NOMO-1 treated with dmso at 0.1 percent for 144 hours (cell line): Measurements from ENCODE around the gene SLC35A2.
"Not testable (repeated sequence)": the region's sequence is repeated elsewhere in the genome, so short reads cannot be mapped to it uniquely, and the experiment has no call there.

ENCODE experiments used
- DNase-seq: peaks from one replicate; lab custom pipeline; 2025; ENCODE audit not compliant: unreplicated experiment; lab: John Stamatoyannopoulos, UW

SLC35A2 gene

GRCh38 chrX:48903290-48903689 lies 8.2 kb downstream of the SLC35A2 start:
- DNase-seq, result no peak

DNA sequence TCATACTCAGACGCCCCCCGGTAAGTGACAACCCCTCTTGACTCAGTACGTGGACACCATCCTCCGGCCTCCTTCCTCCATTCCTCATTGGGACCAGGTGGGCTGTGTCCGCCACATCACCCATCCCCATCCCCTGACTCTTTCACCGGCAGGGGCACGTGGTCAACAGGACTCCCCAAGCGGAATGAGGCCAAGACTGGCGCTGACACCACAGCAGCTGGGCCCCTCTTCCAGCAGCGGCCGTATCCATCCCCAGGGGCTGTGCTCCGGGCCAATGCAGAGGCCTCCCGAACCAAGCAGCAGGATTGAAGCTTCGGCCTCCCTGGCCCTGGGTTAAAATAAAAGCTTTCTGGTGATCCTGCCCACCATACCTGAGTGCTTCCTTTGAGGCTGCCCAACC lies 8.7 kb downstream of the SLC35A2 start:
- DNase-seq, result no peak

DNA sequence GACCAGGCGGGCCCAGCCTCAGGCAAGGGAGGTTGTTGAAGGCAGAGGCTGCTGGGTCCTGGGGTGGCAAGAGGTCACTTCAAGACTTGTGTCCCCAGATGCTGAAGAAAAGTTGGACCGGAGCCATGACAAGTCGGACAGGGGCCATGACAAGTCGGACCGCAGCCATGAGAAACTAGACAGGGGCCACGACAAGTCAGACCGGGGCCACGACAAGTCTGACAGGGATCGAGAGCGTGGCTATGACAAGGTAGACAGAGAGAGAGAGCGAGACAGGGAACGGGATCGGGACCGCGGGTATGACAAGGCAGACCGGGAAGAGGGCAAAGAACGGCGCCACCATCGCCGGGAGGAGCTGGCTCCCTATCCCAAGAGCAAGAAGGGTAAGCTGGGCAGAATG lies 9.3 kb downstream of the SLC35A2 start:
- no peak for DNase-seq

DNA sequence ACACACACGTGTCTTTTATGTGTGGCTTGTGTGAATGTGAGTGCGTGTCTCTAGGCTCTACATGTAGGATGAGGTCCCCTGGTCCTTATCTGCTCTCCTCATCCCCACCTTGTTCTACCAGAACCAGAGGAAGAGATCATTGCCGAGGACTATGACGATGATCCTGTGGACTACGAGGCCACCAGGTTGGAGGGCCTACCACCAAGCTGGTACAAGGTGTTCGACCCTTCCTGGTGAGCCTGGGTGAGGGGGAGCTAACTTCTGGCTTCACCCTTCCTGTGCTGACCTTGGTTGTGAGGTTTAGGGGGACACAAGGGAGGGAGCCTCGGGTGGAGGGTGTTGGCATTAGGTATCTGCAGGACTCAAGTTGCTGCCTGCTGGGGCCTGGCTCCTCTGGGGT lies 10.4 kb downstream of the SLC35A2 start:
- DNase-seq, result no peak

GRCh38 chrX:48899078-48899410 lies 12.4 kb downstream of the SLC35A2 start:
- DNase-seq, result no peak

DNA sequence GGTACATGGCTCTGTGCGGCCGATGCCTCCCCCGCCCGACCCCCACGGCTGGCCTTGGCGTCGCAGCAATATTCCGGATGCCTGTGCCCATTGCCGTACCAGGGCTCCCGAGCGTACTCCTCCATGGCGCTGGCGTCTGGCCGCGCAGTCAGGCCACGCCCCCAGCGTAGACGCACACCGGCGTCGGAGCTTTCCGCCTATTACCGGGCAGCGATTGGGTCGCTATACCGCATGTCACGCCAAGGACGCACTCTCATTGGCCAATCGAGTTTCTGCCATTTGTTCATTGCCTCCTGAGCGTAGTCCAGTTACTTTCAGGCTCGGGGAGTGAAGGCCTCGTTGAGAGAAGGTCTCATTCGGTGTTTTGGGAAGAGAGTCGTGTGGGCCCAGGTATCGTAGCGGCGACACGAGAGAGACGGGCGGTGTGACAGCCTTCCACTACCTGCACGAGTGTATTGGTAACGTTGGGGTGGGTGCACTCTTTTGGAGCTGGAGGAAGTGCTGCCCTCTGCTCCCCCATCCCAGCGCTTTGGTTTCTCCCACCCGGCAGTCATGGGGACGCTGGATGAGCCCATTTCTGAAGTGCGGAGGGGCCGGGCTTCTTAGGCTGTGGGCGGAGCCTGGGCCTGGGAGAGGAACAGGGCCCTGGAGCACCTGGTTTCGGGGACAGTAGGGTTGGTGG lies 13.7 kb downstream of the SLC35A2 start, which contains the start of the genes PQBP1 and TIMM17B:
TSS of gene PQBP1 (plus strand) at position 306 of the 682 bp plus-strand sequence. CDS start 580 bp downstream, outside the sequence.
TSS of gene TIMM17B (minus strand) at position 144 of the 682 bp plus-strand sequence. CDS start at position 125, 19 bp downstream.
- DNase-seq, result peak; percentile 87

GRCh38 chrX:48897157-48897624 lies 14.3 kb downstream of the SLC35A2 start:
- DNase-seq, result no peak

DNA sequence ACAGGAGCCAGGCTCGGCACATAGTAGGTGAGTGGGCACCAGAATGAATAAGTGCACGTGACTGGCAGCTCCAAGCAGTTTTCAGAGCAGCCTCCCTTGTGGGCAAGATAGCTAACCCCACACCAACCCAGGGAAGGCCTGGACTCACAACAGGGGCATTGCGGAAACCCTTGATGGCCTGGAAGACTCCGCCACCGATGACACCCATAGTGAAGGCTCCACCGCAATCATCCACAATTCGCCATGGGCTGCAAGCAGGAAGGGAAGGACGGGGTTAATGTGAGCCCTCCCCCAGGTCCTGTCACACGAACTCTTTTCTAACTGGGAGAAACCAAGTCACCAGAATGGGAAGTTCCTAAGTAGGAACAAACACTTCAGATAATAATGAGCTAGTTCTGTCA lies 14.8 kb downstream of the SLC35A2 start:
- no peak for DNase-seq

DNA sequence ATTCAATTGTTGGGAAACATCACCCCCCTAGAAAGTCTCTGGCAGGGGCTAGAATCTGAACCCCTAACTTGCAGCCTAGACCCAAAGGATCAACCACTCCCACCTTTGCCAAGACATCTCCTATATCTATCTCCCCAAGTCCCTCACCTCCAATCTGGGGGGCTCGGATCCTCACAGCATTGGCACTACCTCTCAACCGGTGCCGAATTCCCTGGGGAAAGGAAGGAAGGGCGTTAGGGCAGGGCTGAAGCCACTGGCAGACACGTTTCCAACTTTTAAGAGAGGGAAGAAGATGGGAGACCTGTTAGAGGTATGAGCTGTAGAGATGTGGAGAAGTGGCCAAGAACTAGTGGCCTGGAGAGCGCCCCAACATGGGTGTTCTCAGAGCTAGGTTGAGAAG lies 16.6 kb downstream of the SLC35A2 start:
- DNase-seq, result no peak

- no peak for DNase-seq
Observed at GRCh38 chrX:48893556-48894348, 17.7 kb downstream of the SLC35A2 start.

DNA sequence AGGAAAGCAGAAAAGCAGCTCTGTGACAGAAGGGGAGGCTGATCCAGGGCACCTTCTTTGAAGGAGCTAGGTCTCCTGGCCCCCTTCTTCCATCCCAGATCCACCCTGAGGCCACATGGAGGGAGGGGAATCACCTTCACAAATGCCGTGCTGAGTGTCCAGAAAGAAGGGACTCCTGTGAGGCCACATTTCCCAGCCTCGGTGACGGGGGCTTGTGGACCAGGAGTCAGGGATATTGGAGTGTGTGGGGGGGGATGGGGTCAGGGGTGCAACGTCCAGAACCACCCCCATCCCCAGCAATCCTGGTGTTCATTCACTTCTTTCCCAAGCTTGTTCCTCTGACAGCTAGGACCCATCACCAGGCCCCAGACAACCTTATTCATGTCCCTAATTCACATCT lies 18.6 kb downstream of the SLC35A2 start:
- DNase-seq, result no peak

GRCh38 chrX:48891402-48892288 lies 19.8 kb downstream of the SLC35A2 start:
- DNase-seq, result peak; percentile 78

DNA sequence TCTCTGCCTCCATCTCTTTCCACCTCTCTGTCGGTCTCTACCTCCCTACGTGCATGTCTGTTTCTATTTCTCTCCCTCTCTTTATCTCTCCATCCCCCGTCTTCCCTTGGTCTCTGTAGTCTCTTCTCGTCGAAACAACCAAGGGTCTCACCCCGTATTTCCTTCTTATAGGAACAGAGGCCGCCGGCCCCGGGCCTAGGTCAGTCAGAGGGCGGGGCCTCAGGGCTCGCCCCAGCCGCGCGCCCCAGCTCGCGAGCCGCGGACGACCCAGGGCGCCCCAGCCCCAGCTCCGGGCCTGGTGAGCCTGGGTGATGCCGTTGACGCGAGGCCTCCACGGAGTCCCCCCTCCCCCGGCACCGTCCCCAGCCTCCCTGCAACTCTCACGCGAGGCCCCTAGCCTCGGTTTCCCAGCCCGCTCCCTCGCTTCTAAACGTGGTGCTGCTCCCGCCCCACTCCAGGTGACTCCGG lies 20.5 kb downstream of the SLC35A2 start:
- no peak for DNase-seq

DNA sequence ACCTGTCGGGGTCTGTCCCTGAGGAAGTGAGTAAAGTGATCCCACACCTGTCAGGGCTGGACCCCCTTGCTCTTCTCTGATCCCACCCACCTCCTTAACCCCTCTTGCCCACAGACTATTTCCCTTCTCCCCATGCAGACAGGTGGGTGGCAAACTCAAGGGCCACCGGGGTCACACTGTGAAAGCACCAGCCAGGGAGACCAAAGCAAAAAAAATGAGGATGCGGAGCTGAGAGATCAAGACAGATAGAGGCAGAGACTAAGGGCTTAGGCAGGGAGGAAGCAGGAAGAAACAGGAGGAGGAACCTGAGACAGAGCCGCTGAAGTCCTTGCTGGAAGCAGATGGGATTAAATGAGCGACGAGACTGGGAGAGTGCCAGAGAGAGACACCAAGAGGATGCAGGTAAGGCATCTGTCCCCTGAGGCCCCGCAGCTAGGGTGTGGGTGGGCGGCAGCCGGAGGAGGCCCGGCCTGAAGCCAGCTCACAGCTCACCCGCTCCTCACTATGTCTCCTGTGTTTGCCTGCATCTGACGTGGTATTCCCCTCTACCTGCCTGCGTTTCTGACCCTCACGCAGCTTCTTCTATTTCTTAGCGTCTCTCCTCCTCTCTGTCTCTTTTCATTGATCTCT lies 21.0 kb downstream of the SLC35A2 start:
- no peak for DNase-seq

DNA sequence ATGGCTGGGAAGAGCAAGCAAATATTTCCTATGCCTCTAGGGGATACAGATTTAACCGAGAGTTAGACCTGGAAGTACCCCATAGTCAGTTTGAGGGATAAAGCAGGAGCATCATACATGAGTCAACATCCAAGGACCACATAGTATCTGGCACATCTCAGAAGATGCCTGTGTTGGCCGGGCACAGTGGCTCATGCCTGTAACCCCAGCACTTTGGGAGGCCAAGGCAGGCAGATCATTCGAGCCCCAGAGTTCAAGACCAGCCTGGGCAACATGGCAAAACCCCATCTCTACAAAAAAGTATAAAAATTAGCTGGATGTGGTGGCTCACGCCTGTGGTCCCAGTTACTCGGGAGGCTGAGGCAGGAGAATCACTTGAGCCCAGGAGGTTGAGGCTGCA lies 24.9 kb downstream of the SLC35A2 start:
- not testable (repeated sequence) for DNase-seq

DNA sequence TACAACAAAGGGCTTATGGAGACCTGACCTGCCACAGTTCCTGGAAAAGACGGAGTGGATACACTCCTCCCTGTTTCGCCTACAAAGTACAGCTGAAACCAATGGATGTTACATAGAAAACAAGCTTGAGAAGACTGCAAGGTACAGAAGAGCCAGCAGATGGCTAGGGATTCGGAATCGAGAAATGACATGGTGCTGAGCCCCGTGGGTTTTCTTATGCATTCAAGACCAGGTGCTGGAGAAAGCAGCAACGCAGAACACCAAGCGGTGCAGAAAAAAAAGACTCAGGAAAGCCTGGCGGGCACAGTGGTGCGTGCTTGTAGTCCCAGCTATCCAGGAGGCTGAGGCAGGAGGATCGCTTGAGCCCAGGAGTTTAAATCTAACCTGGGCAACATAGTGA lies 27.7 kb downstream of the SLC35A2 start:
- no peak for DNase-seq

GRCh38 chrX:48876944-48877343 lies 34.5 kb downstream of the SLC35A2 start:
- DNase-seq, result not testable (repeated sequence)

GRCh38 chrX:48872017-48872416 lies 39.4 kb downstream of the SLC35A2 start:
- DNase-seq, result not testable (repeated sequence)

- DNase-seq, result no peak
Observed at GRCh38 chrX:48864210-48864609, 47.2 kb downstream of the SLC35A2 start.

DNA sequence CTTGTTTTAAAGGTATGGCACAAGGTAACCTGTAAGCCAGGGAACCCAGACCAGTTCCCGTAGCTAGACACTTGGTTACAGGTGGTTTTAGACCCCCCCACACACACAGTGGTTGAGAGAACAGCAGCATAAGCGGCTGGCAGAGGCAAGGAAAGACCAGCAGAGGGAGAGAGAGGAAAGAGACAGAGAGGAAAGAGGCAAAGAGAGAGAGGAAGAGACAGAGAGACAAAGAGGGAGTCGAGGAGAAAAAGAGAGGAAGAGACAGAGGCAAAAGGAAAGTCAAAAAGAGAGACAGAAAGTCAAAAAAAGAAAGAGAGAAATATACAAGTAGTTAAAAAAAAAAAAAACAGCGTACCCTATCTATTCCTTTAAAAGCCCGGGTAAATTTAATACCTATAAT lies 56.5 kb downstream of the SLC35A2 start:
- DNase-seq, result no peak
